Measurements from ENCODE around the gene GABRP.

The GABRP gene

DNA sequence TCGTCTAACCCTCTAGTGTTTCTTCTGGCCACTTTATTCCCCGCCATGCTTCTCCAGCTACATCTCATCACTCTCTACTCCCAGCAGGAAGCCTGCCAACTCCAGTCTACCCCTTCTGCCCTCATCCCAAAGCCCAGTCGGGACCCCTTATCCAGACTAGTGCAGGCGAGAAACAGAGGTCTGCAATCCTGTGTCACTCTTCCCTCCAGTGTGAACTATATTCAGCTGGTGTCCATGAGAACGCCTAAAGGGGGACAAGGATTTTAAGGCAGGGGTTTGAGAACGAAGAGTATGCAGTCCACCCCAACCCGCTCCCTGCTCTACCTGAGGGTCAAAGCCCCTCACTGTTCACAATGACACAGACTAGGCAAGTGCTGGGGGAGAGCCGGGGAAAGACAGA is 41.7 kb upstream of the GABRP start:
- no peak overlapping the region for H3K4me3 ChIP-seq (ENCODE audit: low read depth, low read length)
- DNase-seq (ENCODE audit: low read depth), result no peak
- TF ChIP-seq, protein P1, sequence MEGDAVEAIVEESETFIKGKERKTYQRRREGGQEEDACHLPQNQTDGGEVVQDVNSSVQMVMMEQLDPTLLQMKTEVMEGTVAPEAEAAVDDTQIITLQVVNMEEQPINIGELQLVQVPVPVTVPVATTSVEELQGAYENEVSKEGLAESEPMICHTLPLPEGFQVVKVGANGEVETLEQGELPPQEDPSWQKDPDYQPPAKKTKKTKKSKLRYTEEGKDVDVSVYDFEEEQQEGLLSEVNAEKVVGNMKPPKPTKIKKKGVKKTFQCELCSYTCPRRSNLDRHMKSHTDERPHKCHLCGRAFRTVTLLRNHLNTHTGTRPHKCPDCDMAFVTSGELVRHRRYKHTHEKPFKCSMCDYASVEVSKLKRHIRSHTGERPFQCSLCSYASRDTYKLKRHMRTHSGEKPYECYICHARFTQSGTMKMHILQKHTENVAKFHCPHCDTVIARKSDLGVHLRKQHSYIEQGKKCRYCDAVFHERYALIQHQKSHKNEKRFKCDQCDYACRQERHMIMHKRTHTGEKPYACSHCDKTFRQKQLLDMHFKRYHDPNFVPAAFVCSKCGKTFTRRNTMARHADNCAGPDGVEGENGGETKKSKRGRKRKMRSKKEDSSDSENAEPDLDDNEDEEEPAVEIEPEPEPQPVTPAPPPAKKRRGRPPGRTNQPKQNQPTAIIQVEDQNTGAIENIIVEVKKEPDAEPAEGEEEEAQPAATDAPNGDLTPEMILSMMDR (conservative IDR thresholded peaks at IDR 0.05; ENCODE audit: low read depth, low read length), result no peak

DNA sequence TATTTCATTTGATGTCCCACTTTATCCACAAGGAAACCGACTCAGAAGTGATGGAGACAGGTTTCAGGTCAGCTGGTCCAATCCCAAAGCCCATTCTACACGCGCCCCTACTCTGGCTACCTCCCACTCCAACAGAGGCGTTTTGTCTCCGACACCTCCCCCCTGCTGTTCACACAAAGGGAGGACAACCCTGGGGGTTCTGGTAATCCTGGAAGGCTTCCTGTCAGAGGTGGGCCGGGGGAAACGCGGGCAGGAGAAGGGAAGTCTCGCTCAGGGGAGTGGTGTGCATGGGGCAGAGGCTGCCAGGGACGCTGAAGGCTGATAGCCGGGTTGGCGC is 39.7 kb upstream of the GABRP start:
- no peak overlapping the region for H3K4me3 ChIP-seq (ENCODE audit: low read depth, low read length)
- no peak for DNase-seq (ENCODE audit: low read depth)
- TF ChIP-seq, protein P1 (conservative IDR thresholded peaks at IDR 0.05; ENCODE audit: low read depth, low read length), result no peak

DNA sequence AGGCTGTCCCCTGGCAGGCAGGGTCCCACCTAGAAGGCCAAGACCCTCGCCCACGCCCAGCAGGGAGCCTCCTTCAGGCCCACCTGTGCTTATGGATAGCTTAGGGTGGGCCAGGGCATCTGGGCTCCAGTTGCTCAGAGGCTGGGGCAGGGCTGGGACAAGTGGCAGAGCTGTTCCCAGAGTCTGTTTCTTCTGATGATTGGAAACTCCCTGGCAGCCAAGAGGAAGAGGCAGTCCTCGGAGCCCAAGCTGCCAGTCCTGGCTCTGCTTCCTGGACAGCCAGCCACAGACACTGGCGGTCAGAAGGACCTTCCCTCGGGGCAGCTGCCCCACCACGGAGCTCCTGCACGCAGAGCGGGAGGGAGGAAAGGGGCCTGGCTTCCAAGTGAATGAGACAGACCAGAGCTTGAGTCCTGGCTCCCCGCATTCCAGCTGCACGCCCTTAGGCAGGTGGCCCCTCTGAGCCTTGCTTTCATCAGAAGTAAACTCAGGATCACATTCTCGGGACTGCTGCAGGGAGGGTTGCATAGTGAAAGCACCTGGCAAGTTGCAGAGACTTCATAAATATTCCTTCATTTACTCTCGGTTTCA is 37.9 kb upstream of the GABRP start:
- peak; percentile 16 for DNase-seq (ENCODE audit: low read depth)
- no peak overlapping the region for H3K4me3 ChIP-seq (ENCODE audit: low read depth, low read length)
- TF ChIP-seq, protein P1 (conservative IDR thresholded peaks at IDR 0.05; ENCODE audit: low read depth, low read length), result no peak

DNA sequence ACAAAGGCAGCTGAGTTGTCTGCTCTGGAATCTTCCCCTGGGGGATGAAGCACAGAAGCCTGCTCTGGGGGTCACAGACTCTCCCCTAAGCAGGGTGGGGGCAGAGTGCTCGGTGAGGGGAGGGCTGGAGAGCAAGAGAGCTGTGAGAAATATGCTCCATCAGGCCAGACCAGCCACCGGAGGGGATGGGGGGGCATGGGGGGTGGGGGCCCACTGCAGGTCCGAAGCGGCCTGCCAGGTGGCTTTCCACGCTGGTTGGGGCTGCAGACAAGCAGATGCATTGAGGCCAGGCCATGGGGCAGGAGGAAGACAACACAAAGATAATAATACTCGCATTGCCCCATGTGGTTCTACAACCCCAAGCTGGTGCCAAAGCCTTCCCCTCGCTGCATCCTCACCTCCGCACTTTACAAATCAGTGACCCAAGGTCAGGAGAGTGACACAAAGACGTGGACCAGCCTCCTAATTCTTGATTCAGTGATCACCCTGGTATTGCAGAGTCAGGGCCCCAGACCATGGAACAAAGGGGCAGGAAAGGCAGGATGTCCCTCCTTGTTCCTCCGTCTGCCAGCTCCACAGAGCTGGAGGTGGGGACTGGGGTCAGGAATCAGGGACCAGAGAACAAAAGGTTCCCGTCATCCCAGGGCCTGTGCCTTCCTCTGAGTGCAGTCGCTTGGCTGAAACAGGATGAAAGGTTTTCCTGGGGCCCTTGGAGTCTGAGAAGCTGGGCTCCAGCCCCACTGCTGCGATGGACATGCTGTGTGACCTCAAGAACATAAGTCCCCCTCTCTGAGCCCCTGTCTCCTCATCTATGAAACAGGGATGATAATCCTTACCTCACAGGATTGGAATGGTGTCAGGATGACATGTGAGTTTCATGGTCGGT is 37.2 kb upstream of the GABRP start:
- TF ChIP-seq, protein P1 (conservative IDR thresholded peaks at IDR 0.05; ENCODE audit: low read depth, low read length), result no peak
- DNase-seq (ENCODE audit: low read depth), result no peak
- no peak overlapping the region for H3K4me3 ChIP-seq (ENCODE audit: low read depth, low read length)

DNA sequence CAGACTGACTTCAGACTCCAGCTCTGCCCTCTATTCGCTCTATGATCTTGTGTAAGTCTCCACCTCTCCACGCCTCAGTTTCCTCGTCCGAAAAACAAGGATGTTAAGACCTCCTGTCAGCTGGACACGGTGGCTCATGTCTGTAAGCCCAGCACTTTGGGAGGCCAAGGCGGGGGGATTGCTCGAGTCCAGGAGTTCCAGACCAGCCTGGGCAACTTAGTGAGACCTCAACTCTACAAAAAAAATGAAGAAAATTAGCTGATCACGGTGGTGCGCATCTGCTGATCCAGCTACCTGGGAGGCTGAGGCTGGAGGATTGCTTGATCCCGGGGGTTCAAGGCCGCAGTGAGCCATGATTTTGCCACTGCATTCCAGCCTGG is 36.6 kb upstream of the GABRP start:
- no peak overlapping the region for H3K4me3 ChIP-seq (ENCODE audit: low read depth, low read length)
- no peak for DNase-seq (ENCODE audit: low read depth)
- TF ChIP-seq, protein P1 (conservative IDR thresholded peaks at IDR 0.05; ENCODE audit: low read depth, low read length), result no peak

DNA sequence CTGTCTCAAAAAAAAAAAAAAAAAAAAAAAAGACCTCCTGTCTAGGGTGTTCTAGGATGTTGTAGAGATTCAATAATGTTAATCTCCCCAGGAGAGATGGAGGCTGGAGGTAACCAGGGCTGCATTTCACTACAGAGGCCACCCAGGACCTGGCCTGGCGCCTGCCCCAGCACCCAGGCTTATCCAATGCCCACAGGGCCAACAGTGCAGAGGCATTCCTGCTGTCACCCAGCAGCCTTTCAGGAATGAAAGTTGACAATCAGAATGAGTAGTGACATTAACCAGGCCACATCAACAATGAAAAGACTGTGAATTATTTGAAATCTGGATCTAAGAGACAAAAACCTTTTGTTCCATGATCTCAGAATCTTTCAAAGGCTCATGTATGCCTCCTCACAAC is 36.2 kb upstream of the GABRP start:
- TF ChIP-seq, protein P1 (conservative IDR thresholded peaks at IDR 0.05; ENCODE audit: low read depth, low read length), result no peak
- DNase-seq (ENCODE audit: low read depth), result no peak
- H3K4me3 ChIP-seq (ENCODE audit: low read depth, low read length), result no peak overlapping the region

DNA sequence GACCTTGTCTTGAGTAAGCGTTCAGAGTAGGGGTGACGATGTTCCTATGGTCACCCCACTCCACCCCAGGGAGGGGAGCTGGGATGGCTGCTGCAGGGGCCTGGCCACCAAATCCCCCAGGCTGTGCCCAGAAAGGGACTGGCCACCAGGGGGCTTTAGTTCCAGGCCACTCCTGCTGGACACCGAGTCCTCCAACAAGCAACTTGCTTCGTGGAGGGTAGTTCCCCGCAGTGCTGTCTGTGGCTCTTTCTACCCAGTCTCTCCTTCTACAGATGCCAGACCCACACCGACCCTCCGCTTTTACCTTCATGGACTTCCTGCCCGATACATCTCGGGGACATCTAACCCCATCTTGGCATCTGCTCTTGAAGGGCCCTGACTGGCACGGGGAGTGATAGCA is 35.7 kb upstream of the GABRP start:
- TF ChIP-seq, protein P1 (conservative IDR thresholded peaks at IDR 0.05; ENCODE audit: low read depth, low read length), result peak; percentile 58
- no peak overlapping the region for H3K4me3 ChIP-seq (ENCODE audit: low read depth, low read length)
- DNase-seq (ENCODE audit: low read depth), result peak; percentile 31

Data from choroid plexus epithelial cell (primary cell).